Small intestine (tissue), 7 donors: ENCODE measurements around the gene EML2. TPM values are rescaled to one million over a fixed set of nuclear protein-coding genes. Genes with fewer than 3 reads are reported as not detected.

ENCODE experiments used
- DNase-seq, 2 donors: peaks; one replicate each; pipeline versions ENCODE4 v3.0.0 to v3.0.0-alpha.2; 2013
- FAIRE-seq: peaks from 2 replicates; lab custom pipeline; 2012; peaks lifted over from hg19 to GRCh38; lab: Jason Lieb, UNC
- H3K27ac ChIP-seq, 3 donors: one replicate each; pipeline ENCODE4 v1.5.1; 2013; ENCODE audit warnings: low read length in 2 of 3, mild to moderate bottlenecking in 2 of 3, control low read depth in 1 of 3, inconsistent platforms in 1 of 3, low read depth in 1 of 3, moderate library complexity in 1 of 3
- H3K27me3 ChIP-seq, 3 donors: one replicate each; pipeline ENCODE4 v1.6.1; 2013; ENCODE audit warnings: low read length in 3 of 3, inconsistent platforms in 1 of 3; ENCODE audit not compliant: control insufficient read depth in 3 of 3, insufficient read depth in 3 of 3
- H3K36me3 ChIP-seq, 3 donors: one replicate each; pipeline ENCODE4 v1.6.1; 2013; ENCODE audit warnings: low read length in 3 of 3, inconsistent platforms in 1 of 3, low read depth in 1 of 3, mild to moderate bottlenecking in 1 of 3, moderate library complexity in 1 of 3; ENCODE audit not compliant: control insufficient read depth in 3 of 3, insufficient read depth in 2 of 3
- H3K4me1 ChIP-seq, 3 donors: one replicate each; pipeline ENCODE4 v1.6.1; 2013; ENCODE audit warnings: low read length in 2 of 3, inconsistent platforms in 1 of 3, low read depth in 1 of 3, mild to moderate bottlenecking in 1 of 3, moderate library complexity in 1 of 3; ENCODE audit not compliant: control insufficient read depth in 3 of 3, insufficient read depth in 2 of 3
- H3K4me3 ChIP-seq, 3 donors: one replicate each; pipeline ENCODE4 v1.5.1; 2013; ENCODE audit warnings: low read length in 3 of 3, control low read depth in 1 of 3, inconsistent platforms in 1 of 3, low read depth in 1 of 3, mild to moderate bottlenecking in 1 of 3, moderate library complexity in 1 of 3
- H3K9me3 ChIP-seq, 2 donors: one replicate each; pipeline ENCODE4 v1.6.1; 2013; ENCODE audit warnings: low read depth in 1 of 2, low read length in 1 of 2; ENCODE audit not compliant: control insufficient read depth in 2 of 2, insufficient read depth in 1 of 2
- WGBS, 3 donors: extraction: QIAGEN DNeasy Blood & Tissue Kit; methylation state at CpG; one replicate each; pipeline ENCODE4 v1.1.7; 2013; 5-methylcytosine and 5-hydroxymethylcytosine counted together
- polyA plus RNA-seq, 4 donors: library from polyadenylated mRNA; stranded (reverse) in 3 of 4; unstranded in 1 of 4; fragments of 200-250 nt in 3 of 4; fragments of 120-200 nt in 1 of 4; gene quantifications; one replicate each; pipeline versions ENCODE4 v1.2.1 to v1.2.3, GENCODE V29; 2013
- donor health status: healthy with polysubstance abuse.
- donor health status: control.
- donor health status: control.
- donor health status: Bipolar disorder and iron deficiency.
- donor health status: healthy.

The EML2 gene
- polyA plus RNA-seq, 4 donors: 18.9 to 39.9 (median 20.8) TPM

DNA sequence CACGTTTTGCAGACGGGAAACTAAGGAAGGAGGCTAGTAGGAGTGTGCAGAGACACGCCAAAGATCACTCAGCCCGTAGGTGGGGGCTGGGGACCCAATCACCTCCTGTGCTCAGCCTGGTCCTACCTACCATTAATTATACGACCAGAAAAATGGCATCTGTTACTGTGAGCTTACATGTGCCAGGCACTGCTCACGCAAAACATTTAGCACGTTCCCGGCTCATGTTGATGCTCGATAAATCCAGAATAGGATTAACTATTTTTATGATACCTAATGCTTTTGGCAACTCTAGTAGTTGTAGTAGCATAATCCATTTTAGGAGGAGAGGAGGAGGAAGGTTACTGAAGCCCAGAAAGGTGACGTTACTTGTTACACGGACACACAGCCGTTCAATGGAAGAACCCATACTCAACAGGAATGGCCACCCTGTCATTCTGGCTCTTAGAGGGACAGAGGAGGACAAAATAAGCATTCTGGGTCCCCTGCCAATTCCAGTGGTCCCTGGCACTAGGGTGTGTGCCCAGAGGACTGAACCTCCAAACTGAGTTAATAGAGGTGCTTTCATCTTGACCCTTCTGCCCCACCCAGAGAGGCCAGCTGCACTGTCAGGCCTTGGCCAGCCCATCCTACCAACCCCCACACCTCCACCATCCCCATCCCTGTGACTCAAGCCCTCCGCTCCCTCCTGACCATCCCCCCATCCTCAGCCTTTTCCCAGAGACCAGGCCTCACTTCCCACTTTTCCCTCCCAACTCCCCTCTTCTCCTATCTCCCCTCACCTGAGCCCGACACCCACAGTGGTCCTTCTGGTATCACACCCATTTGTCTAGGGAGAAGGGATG is 5.0 kb upstream of the EML2 start:
- 23 to 45% (median 39%) methylated on average over 14 of the region's 14 CpGs for WGBS, 3 donors
- Histone ChIP-seq H3K27me3 (peaks cover 0 to 38% (median 2%) of the 10 kb centered on the region in 3 donors), H3K4me3 (no peak overlapping the region), H3K36me3 (no peaks in the 10 kb centered on the region), H3K4me1 (peaks cover 0 to 31% (median 2%) of the 10 kb centered on the region in 3 donors), H3K27ac (no peak overlapping the region), H3K9me3 (no peaks in the 10 kb centered on the region)
- FAIRE-seq (no peak), DNase-seq (no peak)

- DNase-seq: peak; percentile 76 to 90
- Histone ChIP-seq H3K27ac (no peak overlapping the region), H3K4me3 (no peak overlapping the region), H3K36me3 (no peaks in the 10 kb centered on the region), H3K27me3 (peaks cover 0 to 38% (median 2%) of the 10 kb centered on the region in 3 donors), H3K4me1 (peaks cover 0 to 38% (median 6%) of the 10 kb centered on the region in 3 donors), H3K9me3 (no peaks in the 10 kb centered on the region)
- WGBS, 3 donors: 7 to 9% (median 8%) methylated on average over 38 to 39 of the region's 39 CpGs
- FAIRE-seq: no peak
Measured at GRCh38 chr19:45643024-45643926, 4.1 kb upstream of the EML2 start.

DNA sequence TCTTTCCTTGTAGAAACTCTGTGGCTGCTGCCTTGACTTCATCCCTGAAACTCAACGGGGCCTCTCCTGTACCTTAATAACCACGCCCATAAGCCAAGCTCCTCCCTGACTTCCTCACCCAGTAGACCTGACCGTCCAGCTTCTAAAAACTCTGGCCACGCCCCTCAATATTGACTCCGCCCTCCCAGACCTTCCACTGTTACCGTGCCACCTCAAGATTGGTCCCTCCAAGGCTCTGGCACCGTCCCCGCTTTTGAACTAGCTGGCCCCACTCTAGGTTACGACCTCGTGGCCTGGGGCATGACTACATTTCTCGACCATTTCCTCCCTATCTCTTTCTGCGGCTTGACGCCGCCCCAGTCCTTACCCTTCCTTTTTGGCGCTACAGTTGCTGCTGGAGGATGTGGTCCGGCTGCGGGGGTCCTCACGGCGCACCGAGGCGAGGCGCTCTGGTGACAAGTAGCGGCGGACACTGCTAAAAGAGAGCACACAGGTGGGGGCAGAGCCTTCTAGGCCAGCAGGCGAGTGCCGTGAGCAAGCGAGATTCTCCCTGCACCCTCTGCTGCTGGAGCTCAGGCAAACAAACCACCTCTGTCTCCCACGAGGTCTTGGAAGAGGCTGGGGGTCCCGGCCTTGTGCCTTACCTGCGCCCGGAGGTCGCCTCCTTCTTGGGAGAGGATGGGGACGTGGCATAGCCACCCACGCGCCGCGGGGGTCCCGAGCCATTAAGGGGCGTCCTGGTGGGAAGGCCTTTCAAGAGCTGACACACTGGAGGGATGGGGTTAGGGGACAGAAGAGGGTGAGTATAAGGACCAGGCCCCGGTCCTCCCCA is 2.3 kb upstream of the EML2 start:
- 1 to 3% (median 2%) methylated on average over 38 to 40 of the region's 40 CpGs for WGBS, 3 donors
- H3K4me3 ChIP-seq: peak overlapping the region in 2 of 3 donors; percentile 13 to 24
- peaks cover 0 to 42% (median 6%) of the 10 kb centered on the region in 3 donors for H3K4me1 ChIP-seq
- no peaks in the 10 kb centered on the region for H3K36me3 ChIP-seq
- peak overlapping the region; percentile 4 to 75 (median 50) for H3K27ac ChIP-seq
- DNase-seq (peak; percentile 87 to 92), FAIRE-seq (no peak)
- H3K27me3 ChIP-seq: peaks cover 0 to 36% (median 2%) of the 10 kb centered on the region in 3 donors
- H3K9me3 ChIP-seq: no peaks in the 10 kb centered on the region

DNA sequence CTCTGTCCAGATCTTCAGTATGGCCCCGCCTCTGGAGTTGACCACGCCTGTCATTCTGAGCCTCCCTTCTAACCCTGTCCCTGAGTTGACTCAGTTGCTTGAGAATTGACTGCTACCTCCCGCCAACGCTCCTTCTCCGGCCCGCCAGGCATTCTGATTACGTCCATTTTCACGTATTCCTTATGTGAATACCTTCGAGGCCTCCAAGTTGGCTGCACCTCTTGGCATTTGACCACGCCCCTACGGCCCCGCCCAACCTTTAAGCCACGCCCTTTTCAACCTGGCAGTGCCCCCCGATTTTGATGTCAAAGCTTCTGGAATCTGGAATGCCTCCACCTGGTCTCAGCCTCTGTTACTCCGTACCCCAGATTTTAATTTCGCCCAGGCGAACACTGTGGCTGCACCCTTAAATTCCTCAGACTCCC is 1.7 kb upstream of the EML2 start:
- peaks cover 0 to 30% (median 2%) of the 10 kb centered on the region in 3 donors for H3K27me3 ChIP-seq
- no peak for FAIRE-seq
- DNase-seq: no peak
- no peaks in the 10 kb centered on the region for H3K9me3 ChIP-seq
- no peak overlapping the region for H3K4me3 ChIP-seq
- peaks cover 0 to 39% (median 6%) of the 10 kb centered on the region in 3 donors for H3K4me1 ChIP-seq
- H3K27ac ChIP-seq: peak overlapping the region in 1 of 3 donors; percentile 75
- no peaks in the 10 kb centered on the region for H3K36me3 ChIP-seq
- WGBS, 3 donors: 35 to 53% (median 35%) methylated on average over 17 of the region's 17 CpGs

DNA sequence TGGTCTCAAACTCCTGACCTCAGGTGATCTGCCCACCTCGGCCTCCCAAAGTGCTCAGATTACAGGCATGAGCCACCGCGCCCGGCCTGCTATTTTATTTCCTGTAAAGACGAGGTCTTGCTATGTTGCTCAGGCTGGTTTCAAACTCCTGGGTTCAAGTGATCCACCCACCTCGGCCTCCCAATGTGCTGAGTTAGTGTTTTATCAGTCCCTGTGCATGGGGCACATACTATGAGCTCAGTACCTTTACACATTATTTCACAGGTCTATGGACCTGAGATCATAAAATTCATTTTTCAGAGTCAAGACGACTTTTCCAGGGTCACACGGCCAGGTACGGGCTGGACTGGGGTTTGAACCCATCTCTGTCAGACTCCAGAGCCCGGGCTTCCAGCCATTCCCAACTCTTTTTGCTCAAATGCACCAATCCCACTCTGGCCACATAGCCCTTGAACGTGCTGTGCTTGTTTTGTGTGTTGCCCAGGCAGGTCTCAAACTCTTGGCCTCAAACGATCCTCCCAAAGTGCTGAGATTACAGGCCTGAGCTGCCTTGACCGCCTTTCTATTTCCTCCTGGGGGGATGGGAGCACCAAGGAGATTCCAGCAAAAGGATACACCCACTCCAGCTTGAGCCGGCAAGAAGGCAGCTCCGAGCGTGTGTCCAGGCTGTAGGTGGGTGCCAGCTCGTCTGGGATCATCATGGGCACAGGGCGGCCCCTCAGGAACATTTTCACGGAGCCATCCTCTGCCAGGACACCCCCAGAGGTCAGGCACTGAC is 1.1 kb downstream of the EML2 start:
- WGBS, 3 donors: 64 to 69% (median 66%) methylated on average over 17 to 19 of the region's 19 CpGs
- H3K9me3 ChIP-seq: no peaks in the 10 kb centered on the region
- H3K27me3 ChIP-seq: peaks cover 0 to 3% (median 0%) of the 10 kb centered on the region in 3 donors
- peaks cover 0 to 32% (median 6%) of the 10 kb centered on the region in 3 donors for H3K4me1 ChIP-seq
- H3K36me3 ChIP-seq: peaks cover 0 to 3% (median 0%) of the 10 kb centered on the region in 3 donors
- H3K27ac ChIP-seq: no peak overlapping the region
- H3K4me3 ChIP-seq: peak overlapping the region in 2 of 3 donors; percentile 55 to 85
- DNase-seq: peak in 1 of 2 donors; percentile 40
- FAIRE-seq: no peak

GRCh38 chr19:45636902-45637301 is 2.3 kb downstream of the EML2 start:
- H3K4me3 ChIP-seq: no peak overlapping the region
- H3K4me1 ChIP-seq: peaks cover 0 to 30% (median 6%) of the 10 kb centered on the region in 3 donors
- FAIRE-seq (no peak), DNase-seq (no peak)
- H3K27ac ChIP-seq: no peak overlapping the region
- peaks cover 0 to 3% (median 0%) of the 10 kb centered on the region in 3 donors for H3K36me3 ChIP-seq
- WGBS, 3 donors: 65 to 78% (median 76%) methylated on average over 2 of the region's 2 CpGs
- no peaks in the 10 kb centered on the region for H3K9me3 ChIP-seq
- no peaks in the 10 kb centered on the region for H3K27me3 ChIP-seq

DNA sequence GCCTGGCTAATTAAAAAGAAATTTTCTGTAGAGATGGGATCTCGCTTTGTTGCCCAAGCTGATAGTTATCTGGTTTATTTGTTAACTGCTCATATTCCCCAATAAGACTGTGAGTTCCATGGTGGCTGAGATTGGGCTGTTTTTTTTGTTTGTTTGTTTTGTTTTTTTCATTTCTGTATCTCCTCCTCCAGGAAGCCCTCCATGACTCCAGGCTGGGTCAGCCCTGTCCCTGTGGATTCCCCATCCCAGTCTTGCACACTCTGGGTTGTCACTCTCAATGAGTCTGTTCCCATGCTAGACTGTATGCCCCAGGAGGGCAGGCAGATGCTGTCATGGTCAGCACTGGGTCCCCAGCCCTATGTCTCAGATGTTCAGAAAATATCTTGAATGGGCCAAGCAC is 2.9 kb downstream of the EML2 start:
- Histone ChIP-seq H3K4me3 (no peak overlapping the region), H3K9me3 (no peaks in the 10 kb centered on the region), H3K36me3 (peaks cover 0 to 3% (median 0%) of the 10 kb centered on the region in 3 donors), H3K27me3 (no peaks in the 10 kb centered on the region), H3K4me1 (peaks cover 0 to 24% (median 6%) of the 10 kb centered on the region in 3 donors), H3K27ac (no peak overlapping the region)
- no peak for DNase-seq
- FAIRE-seq: no peak
- 85 to 95% (median 95%) methylated on average over 1 of the region's 1 CpG for WGBS, 3 donors
